GM19467 (cell line): ENCODE data around the gene NUP160.
"Not testable (repeated sequence)": the region's sequence is repeated elsewhere in the genome, so short reads cannot be mapped to it uniquely, and the experiment has no call there.

Experiments
- ATAC-seq: cut with Tn5 transposase; IDR thresholded peaks from one replicate; pipeline ENCODE4 v1.9.1; 2021; ENCODE audit warnings: mild to moderate bottlenecking, moderate library complexity; ENCODE audit not compliant: unreplicated experiment

Gene NUP160

GRCh38 chr11:47847892-47848699, at the start of gene NUP160:
NUP160 (minus strand) TSS chr11:47848350; CDS start chr11:47848318, 32 bp downstream.
- ATAC-seq = peak; percentile 73

GRCh38 chr11:47896199-47896598, 48.0 kb upstream of the NUP160 start:
- ATAC-seq = no peak

- ATAC-seq = no peak
Measured at GRCh38 chr11:47895035-47895434, 46.9 kb upstream of the NUP160 start.

GRCh38 chr11:47892546-47893276, 44.6 kb upstream of the NUP160 start:
- ATAC-seq = not testable (repeated sequence)

GRCh38 chr11:47891886-47892285, 43.7 kb upstream of the NUP160 start:
- no peak for ATAC-seq

GRCh38 chr11:47889714-47890441, 41.7 kb upstream of the NUP160 start:
- ATAC-seq = no peak

- ATAC-seq = no peak
Measured at GRCh38 chr11:47887910-47888569, 39.9 kb upstream of the NUP160 start.

GRCh38 chr11:47886096-47886495, 37.9 kb upstream of the NUP160 start:
- ATAC-seq = no peak

GRCh38 chr11:47882437-47882836, 34.3 kb upstream of the NUP160 start:
- ATAC-seq = not testable (repeated sequence)

- ATAC-seq = no peak
Measured at GRCh38 chr11:47881145-47881544, 33.0 kb upstream of the NUP160 start.

- no peak for ATAC-seq
Measured at GRCh38 chr11:47879259-47880158, 31.4 kb upstream of the NUP160 start.

GRCh38 chr11:47875858-47876257, 27.7 kb upstream of the NUP160 start:
- not testable (repeated sequence) for ATAC-seq

GRCh38 chr11:47870404-47870803, 22.3 kb upstream of the NUP160 start:
- no peak for ATAC-seq

- ATAC-seq = no peak
Measured at GRCh38 chr11:47869544-47870393, 21.6 kb upstream of the NUP160 start.

- ATAC-seq = no peak
Measured at GRCh38 chr11:47867823-47868222, 19.7 kb upstream of the NUP160 start.

GRCh38 chr11:47866892-47867291, 18.7 kb upstream of the NUP160 start:
- not testable (repeated sequence) for ATAC-seq

- ATAC-seq = no peak
Measured at GRCh38 chr11:47864901-47865300, 16.8 kb upstream of the NUP160 start.

GRCh38 chr11:47863898-47864430, 15.8 kb upstream of the NUP160 start:
- no peak for ATAC-seq
